ENCODE data around the gene THADA.
A peak's percentile ranks its signal among the peaks of the same experiment; 100 is the strongest.

The THADA gene

GRCh38 chr2:43203373-43203772 is 392.5 kb downstream of the THADA start:
- no peak for DNase-seq (ENCODE audit: low read depth, low spot score)
- H3K4me1 ChIP-seq (ENCODE audit: insufficient read depth, insufficient read length): peaks cover 6% of the 10 kb centered on the region
- no peak for TF ChIP-seq SUZ12 (IDR thresholded peaks at IDR 0.05; ENCODE audit: extremely low read depth, insufficient read depth, insufficient read length)
- H3K36me3 ChIP-seq (ENCODE audit: insufficient read depth, insufficient read length, low read length): no peaks in the 10 kb centered on the region
- no peaks in the 10 kb centered on the region for H3K9me3 ChIP-seq (ENCODE audit: insufficient read depth, low read length)
- H3K4me3 ChIP-seq (ENCODE audit: insufficient read length, low read depth): no peak overlapping the region
- peak overlapping the region; percentile 17 for H3K9ac ChIP-seq (ENCODE audit: insufficient read length, low read depth)
- H3K27me3 ChIP-seq (ENCODE audit: insufficient read depth, insufficient read length): no peaks in the 10 kb centered on the region

GRCh38 chr2:43202289-43202688 is 393.5 kb downstream of the THADA start:
- H3K9me3 ChIP-seq (ENCODE audit: insufficient read depth, low read length): no peaks in the 10 kb centered on the region
- TF ChIP-seq SUZ12 (IDR thresholded peaks at IDR 0.05; ENCODE audit: extremely low read depth, insufficient read depth, insufficient read length) (no peak), ZNF274 (IDR thresholded peaks at IDR 0.05; ENCODE audit: low read depth, low read length) (no peak), YY1 (IDR thresholded peaks at IDR 0.05; ENCODE audit: insufficient read depth, insufficient read length) (no peak)
- H3K36me3 ChIP-seq (ENCODE audit: insufficient read depth, insufficient read length, low read length): no peaks in the 10 kb centered on the region
- no peak for DNase-seq (ENCODE audit: low read depth, low spot score)
- no peaks in the 10 kb centered on the region for H3K27me3 ChIP-seq (ENCODE audit: insufficient read depth, insufficient read length)
- peaks cover 4% of the 10 kb centered on the region for H3K4me1 ChIP-seq (ENCODE audit: insufficient read depth, insufficient read length)
- no peak overlapping the region for H3K9ac ChIP-seq (ENCODE audit: insufficient read length, low read depth)
- no peak overlapping the region for H3K4me3 ChIP-seq (ENCODE audit: insufficient read length, low read depth)

- Histone ChIP-seq H3K4me1 (ENCODE audit: insufficient read depth, insufficient read length) (peaks cover 2% of the 10 kb centered on the region), H3K27me3 (ENCODE audit: insufficient read depth, insufficient read length) (no peaks in the 10 kb centered on the region), H3K36me3 (ENCODE audit: insufficient read depth, insufficient read length, low read length) (no peaks in the 10 kb centered on the region), H3K9ac (ENCODE audit: insufficient read length, low read depth) (no peak overlapping the region), H3K9me3 (ENCODE audit: insufficient read depth, low read length) (no peaks in the 10 kb centered on the region), H3K4me3 (ENCODE audit: insufficient read length, low read depth) (no peak overlapping the region)
- TF ChIP-seq YY1 (IDR thresholded peaks at IDR 0.05; ENCODE audit: insufficient read depth, insufficient read length) (no peak), SUZ12 (IDR thresholded peaks at IDR 0.05; ENCODE audit: extremely low read depth, insufficient read depth, insufficient read length) (no peak), ZNF274 (IDR thresholded peaks at IDR 0.05; ENCODE audit: low read depth, low read length) (no peak)
- no peak for DNase-seq (ENCODE audit: low read depth, low spot score)
These were observed 394.3 kb downstream of the THADA start for GRCh38 chr2:43201497-43201896.

GRCh38 chr2:43201016-43201415 is 394.8 kb downstream of the THADA start:
- no peak for TF ChIP-seq SUZ12 (IDR thresholded peaks at IDR 0.05; ENCODE audit: extremely low read depth, insufficient read depth, insufficient read length)
- no peak for TF ChIP-seq ZNF274 (IDR thresholded peaks at IDR 0.05; ENCODE audit: low read depth, low read length)
- no peak for TF ChIP-seq YY1 (IDR thresholded peaks at IDR 0.05; ENCODE audit: insufficient read depth, insufficient read length)
- no peak overlapping the region for H3K4me3 ChIP-seq (ENCODE audit: insufficient read length, low read depth)
- peaks cover 2% of the 10 kb centered on the region for H3K4me1 ChIP-seq (ENCODE audit: insufficient read depth, insufficient read length)
- no peaks in the 10 kb centered on the region for H3K27me3 ChIP-seq (ENCODE audit: insufficient read depth, insufficient read length)
- DNase-seq (ENCODE audit: low read depth, low spot score): no peak
- H3K36me3 ChIP-seq (ENCODE audit: insufficient read depth, insufficient read length, low read length): no peaks in the 10 kb centered on the region
- no peak overlapping the region for H3K9ac ChIP-seq (ENCODE audit: insufficient read length, low read depth)
- H3K9me3 ChIP-seq (ENCODE audit: insufficient read depth, low read length): no peaks in the 10 kb centered on the region

GRCh38 chr2:43199492-43200488 is 396.0 kb downstream of the THADA start:
- peaks cover 1% of the 10 kb centered on the region for H3K4me1 ChIP-seq (ENCODE audit: insufficient read depth, insufficient read length)
- no peak overlapping the region for H3K4me3 ChIP-seq (ENCODE audit: insufficient read length, low read depth)
- H3K9me3 ChIP-seq (ENCODE audit: insufficient read depth, low read length): no peaks in the 10 kb centered on the region
- H3K36me3 ChIP-seq (ENCODE audit: insufficient read depth, insufficient read length, low read length): no peaks in the 10 kb centered on the region
- H3K9ac ChIP-seq (ENCODE audit: insufficient read length, low read depth): no peak overlapping the region
- H3K27me3 ChIP-seq (ENCODE audit: insufficient read depth, insufficient read length): no peaks in the 10 kb centered on the region
- no peak for DNase-seq (ENCODE audit: low read depth, low spot score)
- TF ChIP-seq YY1 (IDR thresholded peaks at IDR 0.05; ENCODE audit: insufficient read depth, insufficient read length): no peak
- no peak for TF ChIP-seq SUZ12 (IDR thresholded peaks at IDR 0.05; ENCODE audit: extremely low read depth, insufficient read depth, insufficient read length)
- no peak for TF ChIP-seq ZNF274 (IDR thresholded peaks at IDR 0.05; ENCODE audit: low read depth, low read length)

- no peak for TF ChIP-seq ZNF274 (IDR thresholded peaks at IDR 0.05; ENCODE audit: low read depth, low read length)
- TF ChIP-seq YY1 (IDR thresholded peaks at IDR 0.05; ENCODE audit: insufficient read depth, insufficient read length): no peak
- TF ChIP-seq SUZ12 (IDR thresholded peaks at IDR 0.05; ENCODE audit: extremely low read depth, insufficient read depth, insufficient read length): no peak
- no peaks in the 10 kb centered on the region for H3K36me3 ChIP-seq (ENCODE audit: insufficient read depth, insufficient read length, low read length)
- H3K4me3 ChIP-seq (ENCODE audit: insufficient read length, low read depth): no peak overlapping the region
- no peak for DNase-seq (ENCODE audit: low read depth, low spot score)
- H3K9me3 ChIP-seq (ENCODE audit: insufficient read depth, low read length): no peaks in the 10 kb centered on the region
- H3K9ac ChIP-seq (ENCODE audit: insufficient read length, low read depth): no peak overlapping the region
- no peaks in the 10 kb centered on the region for H3K27me3 ChIP-seq (ENCODE audit: insufficient read depth, insufficient read length)
- peaks cover 9% of the 10 kb centered on the region for H3K4me1 ChIP-seq (ENCODE audit: insufficient read depth, insufficient read length)
These were observed 397.6 kb downstream of the THADA start for GRCh38 chr2:43198263-43198662.

- TF ChIP-seq ZNF274 (IDR thresholded peaks at IDR 0.05; ENCODE audit: low read depth, low read length) (no peak), YY1 (IDR thresholded peaks at IDR 0.05; ENCODE audit: insufficient read depth, insufficient read length) (no peak), SUZ12 (IDR thresholded peaks at IDR 0.05; ENCODE audit: extremely low read depth, insufficient read depth, insufficient read length) (no peak)
- Histone ChIP-seq H3K4me1 (ENCODE audit: insufficient read depth, insufficient read length) (peaks cover 9% of the 10 kb centered on the region), H3K4me3 (ENCODE audit: insufficient read length, low read depth) (no peak overlapping the region), H3K36me3 (ENCODE audit: insufficient read depth, insufficient read length, low read length) (no peaks in the 10 kb centered on the region), H3K9ac (ENCODE audit: insufficient read length, low read depth) (no peak overlapping the region), H3K9me3 (ENCODE audit: insufficient read depth, low read length) (no peaks in the 10 kb centered on the region), H3K27me3 (ENCODE audit: insufficient read depth, insufficient read length) (no peaks in the 10 kb centered on the region)
- no peak for DNase-seq (ENCODE audit: low read depth, low spot score)
These were observed 398.3 kb downstream of the THADA start for GRCh38 chr2:43197588-43197896.

All from NT2/D1 (cell line).